H1 (cell line): ENCODE measurements around the gene CHST11. TPM values are rescaled to one million over a fixed set of nuclear protein-coding genes. Genes with fewer than 3 reads are reported as not detected.

Experiments used
- SIX5 ChIP-seq: IDR thresholded peaks from 2 replicates; pipeline ENCODE4 v1.6.1; 2011; ENCODE audit warnings: mild to moderate bottlenecking, low read depth, low read length
- SP2 ChIP-seq: IDR thresholded peaks from 2 replicates; pipeline ENCODE4 v1.6.1; 2012; ENCODE audit warnings: mild to moderate bottlenecking, low read length, inconsistent platforms
- polyA plus RNA-seq, 7 experiments: library from polyadenylated mRNA; depleted of rRNA in 3 of 7; stranded (reverse) in 5 of 7; unstranded in 2 of 7; fragments of >200 nt in 5 of 7; fragments of 200-250 nt in 2 of 7; gene quantifications; 1 replicate in 5 of 7; 2 replicates in 1 of 7; 4 replicates in 1 of 7; pipeline versions ENCODE4 v1.2.1 to v1.2.3, GENCODE V29; 2011 to 2013; ENCODE audit warnings: missing spikeins in 2 of 7, mixed read lengths in 2 of 7
- total RNA-seq: library from RNA; stranded (reverse); fragmentation: NEBNext Ultra II Directional; extraction: Animal tissue kit (Norgen Biotek cat#: 25700); gene quantifications from 2 replicates; pipeline ENCODE4 v1.2.1, GENCODE V29; 2021
- TF ChIP-seq, protein P1 (sequence below): fragments of 300-600 bp; sonication (generic); IDR thresholded peaks from 2 replicates; pipeline ENCODE4 v1.7.1; 2012; ENCODE audit warnings: low read length, moderate library complexity, mild to moderate bottlenecking, inconsistent platforms; ENCODE audit not compliant: insufficient replicate concordance

The CHST11 gene
- total and polyA plus RNA-seq, 2 of the 8 experiments (the other 6 are each of a cell fraction or from before 2014, with no cell fraction given): 14.4 to 20.8 TPM

DNA sequence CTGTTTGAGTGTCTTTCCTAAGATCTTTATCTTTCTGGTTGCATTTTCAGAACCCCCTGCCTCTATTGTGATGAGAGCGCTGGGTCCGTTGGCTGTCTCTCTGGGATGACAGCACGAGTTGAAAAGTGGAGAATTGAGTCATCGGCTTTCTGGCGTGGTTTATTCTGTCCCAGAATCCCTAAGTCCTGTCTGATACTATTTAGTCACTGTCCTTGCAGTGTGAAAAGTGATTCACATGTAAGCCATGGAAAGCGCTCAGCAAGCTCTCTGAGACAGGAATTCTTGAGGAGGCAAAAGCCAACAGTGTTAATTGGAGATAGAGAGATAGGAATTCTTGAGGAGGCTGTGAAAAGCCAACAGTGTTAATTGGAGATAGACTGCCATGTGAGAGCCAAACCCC lies 121.7 kb downstream of the CHST11 start (continued):
- TF ChIP-seq, protein P1, sequence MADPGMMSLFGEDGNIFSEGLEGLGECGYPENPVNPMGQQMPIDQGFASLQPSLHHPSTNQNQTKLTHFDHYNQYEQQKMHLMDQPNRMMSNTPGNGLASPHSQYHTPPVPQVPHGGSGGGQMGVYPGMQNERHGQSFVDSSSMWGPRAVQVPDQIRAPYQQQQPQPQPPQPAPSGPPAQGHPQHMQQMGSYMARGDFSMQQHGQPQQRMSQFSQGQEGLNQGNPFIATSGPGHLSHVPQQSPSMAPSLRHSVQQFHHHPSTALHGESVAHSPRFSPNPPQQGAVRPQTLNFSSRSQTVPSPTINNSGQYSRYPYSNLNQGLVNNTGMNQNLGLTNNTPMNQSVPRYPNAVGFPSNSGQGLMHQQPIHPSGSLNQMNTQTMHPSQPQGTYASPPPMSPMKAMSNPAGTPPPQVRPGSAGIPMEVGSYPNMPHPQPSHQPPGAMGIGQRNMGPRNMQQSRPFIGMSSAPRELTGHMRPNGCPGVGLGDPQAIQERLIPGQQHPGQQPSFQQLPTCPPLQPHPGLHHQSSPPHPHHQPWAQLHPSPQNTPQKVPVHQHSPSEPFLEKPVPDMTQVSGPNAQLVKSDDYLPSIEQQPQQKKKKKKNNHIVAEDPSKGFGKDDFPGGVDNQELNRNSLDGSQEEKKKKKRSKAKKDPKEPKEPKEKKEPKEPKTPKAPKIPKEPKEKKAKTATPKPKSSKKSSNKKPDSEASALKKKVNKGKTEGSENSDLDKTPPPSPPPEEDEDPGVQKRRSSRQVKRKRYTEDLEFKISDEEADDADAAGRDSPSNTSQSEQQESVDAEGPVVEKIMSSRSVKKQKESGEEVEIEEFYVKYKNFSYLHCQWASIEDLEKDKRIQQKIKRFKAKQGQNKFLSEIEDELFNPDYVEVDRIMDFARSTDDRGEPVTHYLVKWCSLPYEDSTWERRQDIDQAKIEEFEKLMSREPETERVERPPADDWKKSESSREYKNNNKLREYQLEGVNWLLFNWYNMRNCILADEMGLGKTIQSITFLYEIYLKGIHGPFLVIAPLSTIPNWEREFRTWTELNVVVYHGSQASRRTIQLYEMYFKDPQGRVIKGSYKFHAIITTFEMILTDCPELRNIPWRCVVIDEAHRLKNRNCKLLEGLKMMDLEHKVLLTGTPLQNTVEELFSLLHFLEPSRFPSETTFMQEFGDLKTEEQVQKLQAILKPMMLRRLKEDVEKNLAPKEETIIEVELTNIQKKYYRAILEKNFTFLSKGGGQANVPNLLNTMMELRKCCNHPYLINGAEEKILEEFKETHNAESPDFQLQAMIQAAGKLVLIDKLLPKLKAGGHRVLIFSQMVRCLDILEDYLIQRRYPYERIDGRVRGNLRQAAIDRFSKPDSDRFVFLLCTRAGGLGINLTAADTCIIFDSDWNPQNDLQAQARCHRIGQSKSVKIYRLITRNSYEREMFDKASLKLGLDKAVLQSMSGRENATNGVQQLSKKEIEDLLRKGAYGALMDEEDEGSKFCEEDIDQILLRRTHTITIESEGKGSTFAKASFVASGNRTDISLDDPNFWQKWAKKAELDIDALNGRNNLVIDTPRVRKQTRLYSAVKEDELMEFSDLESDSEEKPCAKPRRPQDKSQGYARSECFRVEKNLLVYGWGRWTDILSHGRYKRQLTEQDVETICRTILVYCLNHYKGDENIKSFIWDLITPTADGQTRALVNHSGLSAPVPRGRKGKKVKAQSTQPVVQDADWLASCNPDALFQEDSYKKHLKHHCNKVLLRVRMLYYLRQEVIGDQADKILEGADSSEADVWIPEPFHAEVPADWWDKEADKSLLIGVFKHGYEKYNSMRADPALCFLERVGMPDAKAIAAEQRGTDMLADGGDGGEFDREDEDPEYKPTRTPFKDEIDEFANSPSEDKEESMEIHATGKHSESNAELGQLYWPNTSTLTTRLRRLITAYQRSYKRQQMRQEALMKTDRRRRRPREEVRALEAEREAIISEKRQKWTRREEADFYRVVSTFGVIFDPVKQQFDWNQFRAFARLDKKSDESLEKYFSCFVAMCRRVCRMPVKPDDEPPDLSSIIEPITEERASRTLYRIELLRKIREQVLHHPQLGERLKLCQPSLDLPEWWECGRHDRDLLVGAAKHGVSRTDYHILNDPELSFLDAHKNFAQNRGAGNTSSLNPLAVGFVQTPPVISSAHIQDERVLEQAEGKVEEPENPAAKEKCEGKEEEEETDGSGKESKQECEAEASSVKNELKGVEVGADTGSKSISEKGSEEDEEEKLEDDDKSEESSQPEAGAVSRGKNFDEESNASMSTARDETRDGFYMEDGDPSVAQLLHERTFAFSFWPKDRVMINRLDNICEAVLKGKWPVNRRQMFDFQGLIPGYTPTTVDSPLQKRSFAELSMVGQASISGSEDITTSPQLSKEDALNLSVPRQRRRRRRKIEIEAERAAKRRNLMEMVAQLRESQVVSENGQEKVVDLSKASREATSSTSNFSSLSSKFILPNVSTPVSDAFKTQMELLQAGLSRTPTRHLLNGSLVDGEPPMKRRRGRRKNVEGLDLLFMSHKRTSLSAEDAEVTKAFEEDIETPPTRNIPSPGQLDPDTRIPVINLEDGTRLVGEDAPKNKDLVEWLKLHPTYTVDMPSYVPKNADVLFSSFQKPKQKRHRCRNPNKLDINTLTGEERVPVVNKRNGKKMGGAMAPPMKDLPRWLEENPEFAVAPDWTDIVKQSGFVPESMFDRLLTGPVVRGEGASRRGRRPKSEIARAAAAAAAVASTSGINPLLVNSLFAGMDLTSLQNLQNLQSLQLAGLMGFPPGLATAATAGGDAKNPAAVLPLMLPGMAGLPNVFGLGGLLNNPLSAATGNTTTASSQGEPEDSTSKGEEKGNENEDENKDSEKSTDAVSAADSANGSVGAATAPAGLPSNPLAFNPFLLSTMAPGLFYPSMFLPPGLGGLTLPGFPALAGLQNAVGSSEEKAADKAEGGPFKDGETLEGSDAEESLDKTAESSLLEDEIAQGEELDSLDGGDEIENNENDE: no peak
- TF ChIP-seq SIX5 (no peak), SP2 (no peak)
- TF ChIP-seq, all 59 proteins: peak for 0
